Esophagus squamous epithelium (tissue), 4 donors: ENCODE measurements around the gene AVEN.

ENCODE experiments used
- CTCF ChIP-seq, 6 experiments: fragments of 450-650 bp in 4 of 6; fragments of 200-600 bp in 2 of 6; sonication (generic) in 2 of 6; IDR thresholded peaks; one replicate each; pipeline ENCODE4 v1.5.1; 2016 to 2019; ENCODE audit warnings: antibody characterized with exemption in 6 of 6, mild to moderate bottlenecking in 4 of 6, moderate library complexity in 4 of 6
- POLR2A ChIP-seq, 4 donors: fragments of 450-650 bp; IDR thresholded peaks; one replicate each; pipeline ENCODE4 v1.6.1; 2017; ENCODE audit warnings: antibody characterized with exemption in 4 of 4, mild to moderate bottlenecking in 4 of 4, moderate library complexity in 3 of 4

- no peak for TF ChIP-seq CTCF (IDR thresholded peaks at IDR 0.05)
- no peak for TF ChIP-seq POLR2A (IDR thresholded peaks at IDR 0.05)
Measured at GRCh38 chr15:33831646-33832045, 207.4 kb downstream of the AVEN start.
